GM21367 (cell line): ENCODE measurements around the gene SLF2.

Source experiments
- ATAC-seq: cut with Tn5 transposase; IDR thresholded peaks from one replicate; pipeline ENCODE4 v1.9.1; 2021; ENCODE audit not compliant: unreplicated experiment

SLF2 gene

DNA sequence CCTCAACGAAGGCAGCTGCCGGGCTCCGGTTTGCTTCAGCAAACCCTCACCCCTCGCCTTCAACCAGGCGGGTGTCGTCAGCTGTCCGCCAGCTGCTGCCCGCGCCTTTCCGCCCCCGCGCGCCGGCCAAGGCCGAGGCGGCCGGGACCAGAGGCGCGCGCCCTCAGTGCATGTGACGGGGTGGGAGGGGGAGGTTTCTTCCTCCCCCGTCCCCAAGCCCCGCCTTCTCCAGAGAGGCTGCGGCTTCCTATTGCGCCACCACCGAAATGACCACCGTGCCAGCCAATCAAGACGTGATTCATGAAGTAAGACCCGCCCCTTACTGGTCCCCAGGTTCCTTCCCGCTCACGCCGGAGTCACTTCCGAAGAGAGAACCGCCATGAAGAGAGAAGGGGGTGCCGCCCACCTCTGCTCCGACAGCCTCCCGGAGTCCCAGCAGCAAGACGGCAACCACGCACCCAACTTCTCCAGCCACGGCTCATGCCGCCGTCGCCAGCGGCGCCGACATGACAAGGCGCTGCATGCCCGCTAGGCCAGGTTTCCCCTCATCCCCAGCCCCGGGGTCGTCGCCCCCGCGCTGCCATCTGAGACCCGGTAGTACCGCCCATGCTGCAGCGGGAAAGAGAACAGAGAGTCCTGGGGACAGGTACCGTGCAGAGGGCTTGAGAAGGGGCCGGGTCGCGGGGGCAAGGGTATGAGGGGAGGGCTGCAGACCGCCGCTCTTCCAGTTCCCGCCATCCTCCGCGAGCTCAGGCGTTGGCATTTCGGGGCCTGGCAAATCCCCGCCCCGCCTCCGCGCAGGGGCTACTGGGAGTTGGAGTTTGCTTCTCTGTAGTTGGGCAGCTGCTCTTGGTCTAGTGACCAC lies at the start of gene SLF2:
Gene SLF2 (plus strand): TSS at position 359 of the 865 bp plus-strand sequence. CDS start 148 bp downstream, at position 507.
- ATAC-seq, result peak; percentile 88

- no peak for ATAC-seq
These were observed 49.3 kb upstream of the SLF2 start for GRCh38 chr10:100863433-100863832.

- ATAC-seq, result no peak
These were observed 48.5 kb upstream of the SLF2 start for GRCh38 chr10:100864036-100864885.

- no peak for ATAC-seq
These were observed 47.8 kb upstream of the SLF2 start for GRCh38 chr10:100864978-100865377.

GRCh38 chr10:100866010-100866409 lies 46.8 kb upstream of the SLF2 start:
- no peak for ATAC-seq

DNA sequence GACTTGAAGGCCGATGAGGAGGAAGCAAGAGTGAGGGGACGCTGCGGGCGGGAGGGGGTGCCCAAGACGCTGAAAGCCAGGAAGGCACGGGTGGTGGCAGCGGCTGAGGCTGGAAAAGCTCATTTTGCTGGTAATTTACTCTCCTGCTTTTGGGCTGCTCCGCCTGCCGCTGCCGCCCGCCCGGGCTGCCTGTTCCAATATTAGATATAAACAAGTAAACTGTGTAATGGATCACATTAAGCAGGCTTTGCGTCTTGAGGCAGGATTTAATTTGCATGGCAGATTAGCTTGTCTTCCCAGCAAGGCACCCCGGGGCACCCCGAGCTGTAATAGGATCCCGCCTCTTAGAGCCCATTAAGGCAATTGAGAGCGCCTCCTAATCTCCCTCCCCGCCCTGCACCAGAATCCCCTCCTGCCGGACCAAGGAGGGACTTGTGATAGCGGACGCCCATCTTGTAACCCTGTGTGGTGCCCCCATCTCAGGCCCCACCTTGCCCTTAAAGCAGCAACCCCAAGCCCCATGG lies 46.1 kb upstream of the SLF2 start:
- no peak for ATAC-seq

GRCh38 chr10:100867261-100867963 lies 45.4 kb upstream of the SLF2 start:
- no peak for ATAC-seq

- no peak for ATAC-seq
These were observed 44.4 kb upstream of the SLF2 start for GRCh38 chr10:100868382-100868781.

GRCh38 chr10:100869399-100869798 lies 43.4 kb upstream of the SLF2 start:
- ATAC-seq, result no peak

GRCh38 chr10:100872034-100872791 lies 40.5 kb upstream of the SLF2 start:
- no peak for ATAC-seq

DNA sequence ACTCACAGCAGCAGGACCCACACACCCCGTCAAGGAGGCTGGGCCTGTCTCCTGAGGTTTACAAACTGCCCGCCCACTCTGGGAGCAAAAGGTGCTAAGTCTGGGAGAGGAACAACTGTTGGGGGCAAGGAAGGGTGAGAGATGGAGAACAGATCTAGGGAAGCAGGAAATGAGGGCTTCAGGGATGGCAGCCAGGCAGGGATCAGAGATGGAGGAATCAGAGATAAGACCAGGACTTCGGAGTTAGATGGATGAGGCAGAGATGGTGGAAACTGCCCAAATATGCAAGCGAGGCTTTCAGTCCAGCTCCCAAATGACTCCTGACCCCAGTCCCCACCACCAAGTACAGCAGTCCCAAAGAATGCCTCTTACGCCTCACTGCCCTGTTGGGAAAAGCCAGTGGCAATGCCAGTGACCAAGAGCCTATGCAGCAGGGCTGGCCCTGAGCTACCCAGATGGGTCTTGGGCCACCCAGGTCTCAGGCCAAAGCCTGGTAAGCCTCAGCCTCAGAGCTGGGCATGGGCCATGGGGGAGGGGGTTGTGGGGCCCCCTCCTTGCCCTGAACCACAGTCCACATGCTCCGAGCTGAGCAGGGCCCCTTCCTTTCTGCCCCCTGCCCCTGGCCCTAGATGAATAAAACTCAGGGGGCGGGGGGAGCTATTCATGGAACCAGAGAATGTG lies 39.5 kb upstream of the SLF2 start:
- ATAC-seq, result no peak

DNA sequence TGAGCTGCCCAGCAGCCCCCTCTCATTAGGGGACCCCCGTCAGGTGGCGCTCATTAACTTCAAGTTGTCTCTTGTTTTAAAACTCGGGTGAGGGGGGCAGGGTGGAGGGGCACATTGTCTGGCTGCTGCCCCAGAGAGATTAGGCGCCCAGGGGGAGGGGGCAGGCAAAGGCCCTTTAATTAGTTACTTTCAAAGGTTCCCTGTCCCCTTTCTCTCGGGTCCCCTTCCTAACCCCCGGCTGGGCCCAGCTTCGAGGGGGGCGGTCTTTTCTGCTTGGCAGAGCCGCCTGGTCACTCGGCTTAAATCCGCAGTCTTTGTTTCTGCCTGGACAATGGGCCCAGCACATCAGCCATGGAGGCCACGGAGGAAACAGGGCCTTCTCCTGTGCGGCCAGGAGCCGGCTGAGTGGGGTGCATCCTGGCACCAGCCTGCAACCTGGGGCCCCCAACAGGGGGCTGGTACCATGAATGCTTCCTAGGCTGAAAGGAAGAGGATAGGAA lies 38.9 kb upstream of the SLF2 start:
- no peak for ATAC-seq

- no peak for ATAC-seq
These were observed 37.9 kb upstream of the SLF2 start for GRCh38 chr10:100874702-100875483.

- no peak for ATAC-seq
These were observed 37.1 kb upstream of the SLF2 start for GRCh38 chr10:100875484-100876166.

DNA sequence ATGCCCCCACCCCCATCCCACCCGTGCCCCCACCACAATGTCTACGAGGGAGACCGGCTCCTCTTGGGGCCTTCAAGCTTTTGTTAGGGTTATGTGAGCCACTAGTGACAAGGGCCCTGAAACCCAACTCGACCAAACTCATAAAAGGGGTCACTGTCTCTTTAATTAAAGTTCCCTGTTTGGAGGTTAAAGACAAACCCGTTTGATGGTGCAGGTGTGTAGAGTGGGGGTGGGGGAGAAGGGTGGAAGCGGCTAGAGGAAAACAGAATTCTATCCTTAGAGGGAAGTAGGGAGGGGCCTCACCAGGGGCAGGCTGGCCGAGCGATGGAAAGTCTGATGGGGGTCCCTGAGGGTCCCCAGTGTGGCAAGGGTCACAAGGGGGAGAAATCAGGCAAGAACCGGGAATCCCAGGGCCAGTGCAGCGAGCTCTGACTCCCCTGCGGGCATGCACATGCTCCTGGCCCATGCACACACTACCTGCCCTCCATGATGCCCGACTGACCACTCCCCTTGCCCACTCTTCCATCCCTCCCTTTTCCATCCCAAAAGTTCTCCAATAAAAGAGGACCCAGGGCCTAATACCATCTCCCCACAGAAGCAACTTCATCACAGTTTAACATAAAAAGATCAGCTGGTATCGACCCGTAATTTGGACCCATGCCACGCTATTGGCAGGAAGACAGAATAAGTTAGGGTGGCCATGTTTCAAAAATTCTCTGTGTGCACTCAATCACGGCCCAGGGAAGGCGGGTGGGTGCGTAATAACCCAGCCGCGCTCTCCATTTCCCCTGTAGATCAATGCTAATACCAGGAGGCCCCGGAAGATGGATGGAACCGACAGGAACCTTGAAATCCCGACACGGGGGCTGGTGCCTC lies 35.9 kb upstream of the SLF2 start:
- no peak for ATAC-seq

- no peak for ATAC-seq
These were observed 35.3 kb upstream of the SLF2 start for GRCh38 chr10:100877461-100877850.

DNA sequence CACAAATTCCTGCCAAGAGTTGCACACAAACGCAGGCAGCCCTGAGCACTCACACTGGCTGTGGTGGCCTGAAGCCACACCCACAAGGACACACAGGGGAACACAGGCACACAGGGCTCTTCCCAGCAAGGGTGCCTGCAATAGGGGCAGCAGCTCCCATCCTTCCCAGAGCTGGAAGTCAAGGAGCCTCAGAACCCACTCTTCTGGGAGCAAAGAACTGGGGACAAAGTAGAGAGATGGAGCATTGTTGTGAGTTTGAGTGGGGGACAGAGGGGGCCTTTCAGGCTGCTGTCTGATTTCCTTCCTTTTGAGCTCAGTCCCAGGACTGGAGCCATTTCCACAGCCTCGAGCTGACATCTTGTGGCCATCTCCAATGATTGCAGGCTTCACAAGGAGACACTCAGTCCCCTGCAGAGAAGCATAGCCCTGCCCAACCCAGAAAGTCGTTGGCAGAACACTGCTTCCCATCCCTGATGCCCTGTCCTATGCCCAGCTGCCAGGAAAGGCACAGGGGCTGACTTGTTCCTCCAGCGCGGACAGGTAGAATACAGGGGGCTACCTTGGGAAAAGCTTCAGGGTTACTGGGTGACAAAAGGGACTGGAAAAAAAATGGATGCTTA lies 34.4 kb upstream of the SLF2 start:
- ATAC-seq, result no peak
